K562 (cell line): Measurements from ENCODE around the gene NR0B2. TPM values are rescaled to one million over a fixed set of nuclear protein-coding genes. Genes with fewer than 3 reads are reported as not detected.

ENCODE experiments used
- ATAC-seq: fragments of 200-7000 bp; cut with Tn5 transposase; 3 replicates; pipeline ENCODE4 v1.9.1; 2020; ENCODE audit warnings: moderate library complexity
- BruUV-seq: library from RNA; stranded (reverse); fragments of 400-500 nt; replicated peaks from 2 replicates; lab custom pipeline; 2021; lab: Mats Ljungman, UMichigan
- CTCF ChIA-PET: fragments of 300-600 bp; formaldehyde crosslinking; extraction: SDS; loops from one replicate; lab custom pipeline; 2021; ENCODE audit warnings: low intra/inter-chr PET ratio; lab: Yijun Ruan, JAX
- POLR2A ChIA-PET: fragments of 300-600, 350-650 bp; sonication (Branson Sonifier 250); formaldehyde crosslinking; extraction: SDS; loops from one replicate; lab custom pipeline; 2021; ENCODE audit warnings: antibody characterized with exemption, inconsistent platforms; lab: Yijun Ruan, JAX
- DNase-seq, 4 experiments: peaks; one replicate each; pipeline versions ENCODE4 v3.0.0 to v3.0.0-alpha.2; 2011 to 2018; ENCODE audit warnings: low spot score in 3 of 4, mixed read lengths in 3 of 4; ENCODE audit errors: extremely low read depth in 1 of 4
- FAIRE-seq: peaks from 2 replicates; lab custom pipeline; 2011; peaks lifted over from hg19 to GRCh38; lab: Jason Lieb, UNC
- H2AFZ ChIP-seq: 2 replicates; pipeline ENCODE4 v1.6.0; 2011; ENCODE audit warnings: low read depth, low read length, control low read depth, inconsistent platforms
- H3K27ac ChIP-seq: fragments of 200-600 bp; 3 replicates; pipeline ENCODE4 v1.8.0; 2011; ENCODE audit warnings: low read depth, mild to moderate bottlenecking, control low read depth, inconsistent platforms, low read length, moderate library complexity, mixed read lengths; ENCODE audit errors: extremely low read depth
- H3K27me3 ChIP-seq, 2 experiments: fragments of 300-600 bp in 1 of 2; 2 replicates in 1 of 2; 3 replicates in 1 of 2; pipeline versions ENCODE4 v1.6.0 to v1.8.0; 2011; ENCODE audit warnings: inconsistent platforms in 2 of 2, low read length in 2 of 2, mild to moderate bottlenecking in 1 of 2, mixed read lengths in 1 of 2, moderate library complexity in 1 of 2; ENCODE audit not compliant: control insufficient read depth in 2 of 2, insufficient read depth in 2 of 2
- H3K36me3 ChIP-seq: fragments of 300-600 bp; 3 replicates; pipeline ENCODE4 v1.8.0; 2011; ENCODE audit warnings: mild to moderate bottlenecking, low read length, inconsistent platforms; ENCODE audit not compliant: control insufficient read depth, insufficient read depth
- H3K4me1 ChIP-seq, 2 experiments: fragments of 200-600 bp in 1 of 2; replicated peaks in 1 of 2; 2 replicates in 1 of 2; 3 replicates in 1 of 2; pipeline versions ENCODE4 v1.5.1 to v1.8.0; 2011; ENCODE audit warnings: inconsistent platforms in 2 of 2, low read length in 2 of 2, mild to moderate bottlenecking in 1 of 2, mixed read lengths in 1 of 2, moderate library complexity in 1 of 2; ENCODE audit not compliant: control insufficient read depth in 2 of 2, insufficient read depth in 2 of 2
- H3K4me2 ChIP-seq: 2 replicates; pipeline ENCODE4 v1.6.1; 2011; ENCODE audit warnings: low read length, control low read depth, inconsistent platforms, mixed read lengths; ENCODE audit not compliant: insufficient read depth
- H3K4me3 ChIP-seq: fragments of 200-600 bp; sonication (generic), shearing (Covaris generic); 2 replicates; pipeline ENCODE4 v1.5.1; 2016; ENCODE audit warnings: control low read depth, inconsistent platforms
- H3K79me2 ChIP-seq: fragments of 200-600 bp; 3 replicates; pipeline ENCODE4 v1.8.0; 2011; ENCODE audit warnings: low read length, inconsistent platforms; ENCODE audit not compliant: control insufficient read depth, insufficient read depth
- H3K9ac ChIP-seq, 2 experiments: 2 replicates each; pipeline versions ENCODE4 v1.6.0 to v1.6.1; 2011; ENCODE audit warnings: low read depth in 2 of 2, low read length in 2 of 2, control low read depth in 1 of 2, inconsistent platforms in 1 of 2, mild to moderate bottlenecking in 1 of 2, mixed read lengths in 1 of 2; ENCODE audit not compliant: insufficient read depth in 1 of 2
- H3K9me1 ChIP-seq: one replicate; pipeline ENCODE4 v1.6.0; 2011; ENCODE audit warnings: inconsistent platforms, mild to moderate bottlenecking, low read length, moderate library complexity; ENCODE audit not compliant: control insufficient read depth, insufficient read depth
- H3K9me3 ChIP-seq: replicated peaks from 2 replicates; pipeline ENCODE4 v1.5.1; 2011; ENCODE audit warnings: low read depth, low read length, inconsistent platforms; ENCODE audit not compliant: control insufficient read depth, insufficient read depth
- H4K20me1 ChIP-seq: replicated peaks from 2 replicates; pipeline ENCODE4 v1.6.1; 2011; ENCODE audit warnings: low read length, inconsistent platforms, mixed read lengths; ENCODE audit not compliant: control insufficient read depth, insufficient read depth
- ARID4B ChIP-seq: sonication (generic); formaldehyde crosslinking; IDR thresholded peaks from 2 replicates; pipeline ENCODE4 v1.8.0; 2022; ENCODE audit warnings: mild to moderate bottlenecking, missing genetic modification reagents
- ATF6 ChIP-seq: sonication (generic); formaldehyde crosslinking; IDR thresholded peaks from 2 replicates; pipeline ENCODE4 v1.4.0; 2020; ENCODE audit warnings: mild to moderate bottlenecking, missing genetic modification reagents
- DNMT1 ChIP-seq: fragments of 450-650 bp; IDR thresholded peaks from 2 replicates; pipeline ENCODE4 v1.6.1; 2016; ENCODE audit warnings: antibody characterized with exemption, mild to moderate bottlenecking
- EP400 ChIP-seq: fragments of 450-650 bp; IDR thresholded peaks from 2 replicates; pipeline ENCODE4 v1.6.1; 2017; ENCODE audit warnings: antibody characterized with exemption, mild to moderate bottlenecking, moderate library complexity
- IRF1 ChIP-seq: sonication (generic); formaldehyde crosslinking; IDR thresholded peaks from 2 replicates; pipeline ENCODE4 v1.8.0; 2022; ENCODE audit warnings: missing genetic modification reagents, mild to moderate bottlenecking, borderline replicate concordance
- NFATC3 ChIP-seq: fragments of 450-650 bp; IDR thresholded peaks from 2 replicates; pipeline ENCODE4 v1.6.1; 2017; ENCODE audit warnings: mild to moderate bottlenecking
- WGBS: fragments of 100-300 bp; shearing (Covaris generic); methylation state at CpG from one replicate; pipeline ENCODE4 v1.1.6; 2016; ENCODE audit warnings: low coverage, mixed read lengths; ENCODE audit not compliant: insufficient coverage; ENCODE audit errors: missing lambda C conversion rate; 5-methylcytosine and 5-hydroxymethylcytosine counted together
- in situ Hi-C: fragments of 300-500 bp; cut with MboI; formaldehyde crosslinking; loops from 4 replicates; pipeline ENCODE4 v1.15.0; 2018; ENCODE audit warnings: inconsistent platforms, mixed read lengths
- intact Hi-C: fragments of 100-400 bp; cut with micrococcal nuclease; formaldehyde crosslinking; loops from 2 replicates; pipeline ENCODE4 v1.14.2; 2022
- polyA plus RNA-seq, 8 experiments: library from polyadenylated mRNA; depleted of rRNA in 4 of 8; stranded (reverse) in 5 of 8; unstranded in 3 of 8; fragments of >200 nt; fragmentation: Nextera tagmentation in 2 of 8; fragmentation: Illumina TruSeq in 1 of 8; extraction: Ambion mirVana in 2 of 8; extraction: Trizol in 1 of 8; gene quantifications; 2 replicates each; pipeline versions ENCODE4 v1.2.1 to v1.2.3, GENCODE V29; 2011 to 2014; ENCODE audit warnings: inconsistent platforms in 1 of 8, missing spikeins in 1 of 8
- total RNA-seq, 7 experiments: library from RNA; depleted of rRNA in 6 of 7; stranded (reverse); fragments of >200 nt in 6 of 7; fragmentation: Illumina TruSeq in 2 of 7; extraction: Trizol in 2 of 7; gene quantifications; 2 replicates each; pipeline versions ENCODE4 v1.2.1 to v1.2.3, GENCODE V29; 2011 to 2021; ENCODE audit warnings: low replicate concordance in 1 of 7
- TF ChIP-seq, protein P1 (sequence below): fragments of 250-450 bp; sonication (Bioruptor Pico); IDR thresholded peaks from 2 replicates; pipeline ENCODE4 v1.4.0; 2020; ENCODE audit warnings: mild to moderate bottlenecking, moderate library complexity

NR0B2 gene
- total and polyA plus RNA-seq, 9 of the 15 experiments (the other 6 are each of a cell fraction or from before 2014, with no cell fraction given), result not detected

DNA sequence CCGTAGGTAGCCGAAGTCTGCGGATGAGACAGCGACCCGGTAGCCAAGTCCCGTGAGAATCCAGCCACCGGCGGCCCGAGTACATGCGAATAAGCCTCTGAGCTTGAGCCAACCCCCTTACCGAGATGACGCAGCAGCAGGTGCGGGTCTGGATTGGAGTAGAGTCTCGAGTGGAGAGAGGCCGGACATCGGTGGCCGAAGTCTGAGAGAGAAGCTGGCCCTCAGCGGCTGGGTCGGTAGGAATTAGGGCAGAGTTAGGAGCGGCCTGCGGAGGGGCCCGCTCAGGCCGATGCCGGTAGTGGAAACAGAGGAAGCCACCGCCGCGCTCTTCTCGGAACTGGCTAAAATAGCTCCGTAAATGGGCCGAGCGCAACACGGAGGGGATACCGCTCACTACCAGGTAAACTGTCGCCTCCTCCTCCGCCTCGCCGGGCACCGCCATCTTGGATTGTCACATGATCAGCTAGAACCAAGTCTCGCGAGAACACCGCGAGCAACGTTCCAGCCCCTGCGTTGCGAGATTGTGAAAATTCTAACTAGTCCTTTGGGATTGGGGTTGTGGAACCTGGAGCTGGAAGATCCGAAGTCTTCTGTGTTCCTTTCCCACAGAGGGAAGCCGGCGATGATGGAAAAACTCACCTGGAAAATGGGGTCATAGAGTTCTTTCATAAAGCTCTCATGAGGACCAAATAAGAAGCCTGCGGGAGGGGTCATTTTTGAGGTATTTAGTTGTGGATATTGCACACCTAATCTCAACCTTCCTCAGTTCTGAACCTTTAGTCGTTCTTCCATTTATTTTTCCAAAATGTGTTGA lies 13.6 kb downstream of the NR0B2 start, which contains the start of gene GPATCH3:
TSS of gene GPATCH3 (minus strand) at position 467 of the 814 bp plus-strand sequence. CDS start at position 442, 25 bp downstream.
- ATAC-seq (peak; percentile 92), FAIRE-seq (peak; percentile 96), DNase-seq (peak; percentile 92 to 99 (median 94))
- CTCF ChIA-PET, result interaction anchor here (0.6 kb wide), 1 partner anchor 10 kb away, joined by 4 read pairs; the partner anchor contains the start of gene GPN2
- intact Hi-C loops (loop anchor here (1.0 kb wide), 1 partner anchor 10 kb away; the partner anchor contains the start of gene GPN2), in situ Hi-C loops (no loop called here)
- no peaks in the 10 kb centered on the region for H3K9me1 ChIP-seq
- peak within 1 kb of the TSS; percentile 81 for H3K27ac ChIP-seq
- peak within 1 kb of the TSS; percentile 91 for H3K4me3 ChIP-seq
- TSS peak; percentile 79 for BruUV-seq
- no peaks in the 10 kb centered on the region; a peak in 1 of 5 replicates for H3K27me3 ChIP-seq
- POLR2A ChIA-PET, result interaction anchor here (0.6 to 5.8 kb wide), 23 partner anchors 9 to 400 kb away, joined by 3 to 110 read pairs (median 4); partner anchors contain the start of genes GPN2, NR0B2, NUDC and RPS6KA1
- under 1% methylated on average over 50 of the region's 50 CpGs for WGBS
- no peaks in the 10 kb centered on the region for H4K20me1 ChIP-seq
- peak within 1 kb of the TSS; percentile 88 to 97 for H3K9ac ChIP-seq
- peaks cover 35% of the 10 kb centered on the region for H3K79me2 ChIP-seq
- H3K4me2 ChIP-seq, result peak within 1 kb of the TSS; percentile 91
- peak within 1 kb of the TSS; percentile 94 for H2AFZ ChIP-seq
- no peaks in the 10 kb centered on the region for H3K9me3 ChIP-seq
- H3K4me1 ChIP-seq, result peaks cover 9 to 18% of the 10 kb centered on the region in 2 experiments; a peak in 4 of 5 replicates
- H3K36me3 ChIP-seq, result peaks cover 27% of the 10 kb centered on the region
- TF ChIP-seq ATF6 (peak; percentile 70; the same call in 1 of the 2 replicates), ARID4B (CRISPR knock-in tag) (peak; percentile 96), DNMT1 (no peak), EP400 (peak; percentile 88), NFATC3 (no peak), IRF1 (CRISPR knock-in tag) (no peak)
- TF ChIP-seq, protein P1, sequence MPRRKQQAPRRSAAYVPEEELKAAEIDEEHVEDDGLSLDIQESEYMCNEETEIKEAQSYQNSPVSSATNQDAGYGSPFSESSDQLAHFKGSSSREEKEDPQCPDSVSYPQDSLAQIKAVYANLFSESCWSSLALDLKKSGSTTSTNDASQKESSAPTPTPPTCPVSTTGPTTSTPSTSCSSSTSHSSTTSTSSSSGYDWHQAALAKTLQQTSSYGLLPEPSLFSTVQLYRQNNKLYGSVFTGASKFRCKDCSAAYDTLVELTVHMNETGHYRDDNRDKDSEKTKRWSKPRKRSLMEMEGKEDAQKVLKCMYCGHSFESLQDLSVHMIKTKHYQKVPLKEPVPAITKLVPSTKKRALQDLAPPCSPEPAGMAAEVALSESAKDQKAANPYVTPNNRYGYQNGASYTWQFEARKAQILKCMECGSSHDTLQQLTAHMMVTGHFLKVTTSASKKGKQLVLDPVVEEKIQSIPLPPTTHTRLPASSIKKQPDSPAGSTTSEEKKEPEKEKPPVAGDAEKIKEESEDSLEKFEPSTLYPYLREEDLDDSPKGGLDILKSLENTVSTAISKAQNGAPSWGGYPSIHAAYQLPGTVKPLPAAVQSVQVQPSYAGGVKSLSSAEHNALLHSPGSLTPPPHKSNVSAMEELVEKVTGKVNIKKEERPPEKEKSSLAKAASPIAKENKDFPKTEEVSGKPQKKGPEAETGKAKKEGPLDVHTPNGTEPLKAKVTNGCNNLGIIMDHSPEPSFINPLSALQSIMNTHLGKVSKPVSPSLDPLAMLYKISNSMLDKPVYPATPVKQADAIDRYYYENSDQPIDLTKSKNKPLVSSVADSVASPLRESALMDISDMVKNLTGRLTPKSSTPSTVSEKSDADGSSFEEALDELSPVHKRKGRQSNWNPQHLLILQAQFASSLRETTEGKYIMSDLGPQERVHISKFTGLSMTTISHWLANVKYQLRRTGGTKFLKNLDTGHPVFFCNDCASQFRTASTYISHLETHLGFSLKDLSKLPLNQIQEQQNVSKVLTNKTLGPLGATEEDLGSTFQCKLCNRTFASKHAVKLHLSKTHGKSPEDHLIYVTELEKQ, result no peak
